Endothelial cell of umbilical vein (primary cell): Measurements from ENCODE around the gene JAZF1. TPM values are rescaled to one million over a fixed set of nuclear protein-coding genes. Genes with fewer than 3 reads are reported as not detected.

Source experiments
- BruUV-seq: library from RNA; stranded (reverse); fragments of 400-500 nt; replicated peaks from 2 replicates; lab custom pipeline; 2021; lab: Mats Ljungman, UMichigan
- CTCF ChIA-PET: fragments of 300-600, 350-600 bp; sonication (Branson Sonifier 250); formaldehyde crosslinking; loops from one replicate; lab custom pipeline; 2021; ENCODE audit warnings: antibody characterized with exemption, inconsistent platforms; lab: Charles Lee
- POLR2A ChIA-PET: fragments of 300-600, 350-600 bp; sonication (Branson Sonifier 250); formaldehyde crosslinking; loops from one replicate; lab custom pipeline; 2021; ENCODE audit warnings: antibody characterized with exemption, inconsistent platforms; lab: Charles Lee
- DNase-seq: peaks from one replicate; pipeline ENCODE4 v3.0.0-alpha.2; 2011; ENCODE audit warnings: low read depth, low spot score
- FAIRE-seq: peaks from 2 replicates; lab custom pipeline; 2011; peaks lifted over from hg19 to GRCh38; lab: Jason Lieb, UNC
- H2AFZ ChIP-seq: 2 replicates; pipeline ENCODE4 v1.6.0; 2012; ENCODE audit warnings: low read depth, low read length, control low read depth, inconsistent platforms
- H3K27ac ChIP-seq: 2 replicates; pipeline ENCODE4 v1.5.1; 2011; ENCODE audit warnings: low read depth, mild to moderate bottlenecking, control low read depth, low read length, moderate library complexity; ENCODE audit not compliant: insufficient read depth
- H3K27me3 ChIP-seq, 2 experiments: 2 replicates each; pipeline versions ENCODE4 v1.6.0 to v1.6.1; 2011; ENCODE audit warnings: low read length in 2 of 2, mixed read lengths in 1 of 2; ENCODE audit not compliant: control insufficient read depth in 2 of 2, insufficient read depth in 2 of 2
- H3K36me3 ChIP-seq, 2 experiments: 2 replicates in 1 of 2; 3 replicates in 1 of 2; pipeline ENCODE4 v1.5.1; 2011; ENCODE audit warnings: low read length in 2 of 2, mild to moderate bottlenecking in 1 of 2, moderate library complexity in 1 of 2; ENCODE audit not compliant: control insufficient read depth in 2 of 2, insufficient read depth in 2 of 2; ENCODE audit errors: extremely low read depth in 1 of 2
- H3K4me1 ChIP-seq: 3 replicates; pipeline ENCODE4 v1.5.1; 2011; ENCODE audit warnings: mild to moderate bottlenecking, low read length; ENCODE audit not compliant: control insufficient read depth, insufficient read depth; ENCODE audit errors: extremely low read depth
- H3K4me2 ChIP-seq: 2 replicates; pipeline ENCODE4 v1.6.1; 2011; ENCODE audit warnings: low read length, control low read depth, mixed read lengths; ENCODE audit not compliant: insufficient read depth
- H3K4me3 ChIP-seq, 3 experiments: fragments of 200-600 bp in 1 of 3; sonication (generic), shearing (Covaris generic) in 1 of 3; replicated peaks in 1 of 3; 2 replicates each; pipeline ENCODE4 v1.5.1; 2011 to 2016; ENCODE audit warnings: control low read depth in 3 of 3, low read length in 3 of 3, mild to moderate bottlenecking in 2 of 3, inconsistent platforms in 1 of 3, low read depth in 1 of 3, moderate library complexity in 1 of 3; ENCODE audit not compliant: insufficient read depth in 1 of 3
- H3K79me2 ChIP-seq: 2 replicates; pipeline ENCODE4 v1.6.0; 2012; ENCODE audit warnings: low read length, inconsistent platforms; ENCODE audit not compliant: control insufficient read depth, insufficient read depth
- H3K9ac ChIP-seq: replicated peaks from 2 replicates; pipeline ENCODE3; 2011; ENCODE audit warnings: low read length, control low read depth; ENCODE audit not compliant: insufficient read depth; ENCODE audit errors: extremely low read depth
- H3K9me1 ChIP-seq: replicated peaks from 3 replicates; pipeline ENCODE4 v1.6.0; 2011; ENCODE audit warnings: mild to moderate bottlenecking, low read length; ENCODE audit not compliant: control insufficient read depth, insufficient read depth; ENCODE audit errors: extremely low read depth
- H3K9me3 ChIP-seq: replicated peaks from 2 replicates; pipeline ENCODE4 v1.5.1; 2012; ENCODE audit warnings: low read length, inconsistent platforms; ENCODE audit not compliant: control insufficient read depth, insufficient read depth
- H4K20me1 ChIP-seq: replicated peaks from 2 replicates; pipeline ENCODE3; 2011; ENCODE audit warnings: mild to moderate bottlenecking, low read length; ENCODE audit not compliant: control insufficient read depth, insufficient read depth; ENCODE audit errors: extremely low read depth
- CTCF ChIP-seq, 2 donors: IDR thresholded peaks; 1 replicate in 1 of 2; 2 replicates in 1 of 2; pipeline ENCODE4 v1.5.1; 2011; ENCODE audit warnings: low read length in 2 of 2, mild to moderate bottlenecking in 2 of 2, moderate library complexity in 2 of 2, control low read depth in 1 of 2, inconsistent platforms in 1 of 2, low read depth in 1 of 2; ENCODE audit not compliant: insufficient read depth in 1 of 2; ENCODE audit errors: extremely low read depth in 1 of 2
- EZH2 ChIP-seq: IDR thresholded peaks from 2 replicates; pipeline ENCODE4 v1.6.1; 2012; ENCODE audit warnings: borderline replicate concordance, low read depth, mild to moderate bottlenecking, moderate library complexity, low read length, inconsistent platforms; ENCODE audit not compliant: severe bottlenecking
- FOS ChIP-seq: IDR thresholded peaks from 2 replicates; pipeline ENCODE4 v1.6.1; 2011; ENCODE audit warnings: mild to moderate bottlenecking, low read length, moderate library complexity, borderline replicate concordance; ENCODE audit not compliant: insufficient read depth
- GATA2 ChIP-seq: IDR thresholded peaks from 2 replicates; pipeline ENCODE4 v1.7.0; 2011; ENCODE audit warnings: low read depth, mild to moderate bottlenecking, moderate library complexity, mixed read lengths, low read length; ENCODE audit not compliant: insufficient read length, insufficient read depth
- MAX ChIP-seq: IDR thresholded peaks from 2 replicates; pipeline ENCODE4 v1.6.1; 2011; ENCODE audit not compliant: insufficient read depth, insufficient read length
- MYC ChIP-seq: IDR thresholded peaks from one replicate; pipeline ENCODE4 v1.6.1; 2011; ENCODE audit warnings: mild to moderate bottlenecking, low read depth, low read length
- POLR2AphosphoS5 ChIP-seq: IDR thresholded peaks from 2 replicates; pipeline ENCODE4 v1.6.1; 2012; ENCODE audit warnings: low read depth, mild to moderate bottlenecking, control low read depth, low read length, moderate library complexity; ENCODE audit not compliant: insufficient read depth
- dilution Hi-C: fragments of 300-500 bp; cut with MboI; formaldehyde crosslinking; loops from one replicate; pipeline ENCODE4 v1.15.0; 2019; ENCODE audit warnings: low sequenced_read_pairs; ENCODE audit not compliant: extremely low pct_ligation_motif_present
- intact Hi-C: fragments of 100-400 bp; cut with micrococcal nuclease; formaldehyde crosslinking; loops from one replicate; pipeline ENCODE4 v1.10.0; 2022
- polyA plus RNA-seq, 4 experiments: library from polyadenylated mRNA; depleted of rRNA in 3 of 4; stranded (reverse) in 3 of 4; unstranded in 1 of 4; fragments of >200 nt; gene quantifications; 2 replicates each; pipeline versions ENCODE4 v1.2.1 to v1.2.3, GENCODE V29; 2011 to 2012; ENCODE audit warnings: missing spikeins in 1 of 4
- total RNA-seq: library from RNA; stranded (reverse); gene quantifications from 2 replicates; pipeline ENCODE4 v1.2.3, GENCODE V29; 2021

JAZF1 gene
- total and polyA plus RNA-seq, 2 donors (not counting 3 experiments of a cell fraction or from before 2014, with no cell fraction given) = 2.5 to 16.9 TPM

- no peaks in the 10 kb centered on the region for H3K27me3 ChIP-seq
- H3K36me3 ChIP-seq = no peaks in the 10 kb centered on the region
- ChIA-PET POLR2A (no interaction called here), CTCF (interaction anchor here (0.9 to 5.2 kb wide), 3 partner anchors 9 to 909 kb away, joined by 3 to 28 read pairs (median 9); no protein-coding TSS in a partner anchor)
- no peak for TF ChIP-seq CTCF (IDR thresholded peaks at IDR 0.05; ENCODE audit: extremely low read depth in 1 of 2, insufficient read depth in 1 of 2, low read depth in 1 of 2, low read length in 2 of 2)
- TF ChIP-seq MYC = no peak
- TF ChIP-seq MAX = no peak
- no peak for TF ChIP-seq GATA2
- TF ChIP-seq FOS = no peak
- TF ChIP-seq EZH2 = no peak
- TF ChIP-seq POLR2AphosphoS5 = no peak
- H3K27ac ChIP-seq = no peak overlapping the region
- no peak overlapping the region for H2AFZ ChIP-seq
- FAIRE-seq (no peak), DNase-seq (no peak)
- no peaks in the 10 kb centered on the region for H3K9me3 ChIP-seq
- dilution Hi-C loops = no loop called here
- no peak overlapping the region for H3K4me3 ChIP-seq
- H3K9ac ChIP-seq = no peak overlapping the region
- BruUV-seq = no TSS peak
- H3K9me1 ChIP-seq = no peaks in the 10 kb centered on the region
- peaks cover 12% of the 10 kb centered on the region for H3K4me1 ChIP-seq
- no peaks in the 10 kb centered on the region for H3K79me2 ChIP-seq
- no peak overlapping the region for H3K4me2 ChIP-seq
- no peaks in the 10 kb centered on the region for H4K20me1 ChIP-seq
- intact Hi-C loops = no loop called here
These were observed 75.4 kb downstream of the JAZF1 start for GRCh38 chr7:28105234-28105633.
